Measurements from ENCODE around the gene HS3ST4.

Gene HS3ST4

GRCh38 chr16:25748092-25748654, 56.4 kb downstream of the HS3ST4 start:
- Histone ChIP-seq H3K4me1 (ENCODE audit: low read length) (no peaks in the 10 kb centered on the region), H2AFZ (ENCODE audit: low read depth, low read length) (no peak overlapping the region), H3K27ac (ENCODE audit: low read length) (no peak overlapping the region), H3K9ac (ENCODE audit: low read length) (no peak overlapping the region), H3K9me3 (ENCODE audit: insufficient read depth, low read length) (no peaks in the 10 kb centered on the region), H3K4me2 (ENCODE audit: low read length) (no peak overlapping the region), H3K4me3 (ENCODE audit: low read length) (no peak overlapping the region), H4K20me1 (ENCODE audit: insufficient read depth, low read length) (no peaks in the 10 kb centered on the region), H3K36me3 (replicated peaks; ENCODE audit: low read depth, low read length) (no peaks in the 10 kb centered on the region), H3K27me3 (ENCODE audit: low read depth, low read length) (peaks cover 3% of the 10 kb centered on the region; the same call in 1 of the 2 replicates), H3K79me2 (ENCODE audit: low read length) (no peaks in the 10 kb centered on the region)
- TF ChIP-seq, protein P1, sequence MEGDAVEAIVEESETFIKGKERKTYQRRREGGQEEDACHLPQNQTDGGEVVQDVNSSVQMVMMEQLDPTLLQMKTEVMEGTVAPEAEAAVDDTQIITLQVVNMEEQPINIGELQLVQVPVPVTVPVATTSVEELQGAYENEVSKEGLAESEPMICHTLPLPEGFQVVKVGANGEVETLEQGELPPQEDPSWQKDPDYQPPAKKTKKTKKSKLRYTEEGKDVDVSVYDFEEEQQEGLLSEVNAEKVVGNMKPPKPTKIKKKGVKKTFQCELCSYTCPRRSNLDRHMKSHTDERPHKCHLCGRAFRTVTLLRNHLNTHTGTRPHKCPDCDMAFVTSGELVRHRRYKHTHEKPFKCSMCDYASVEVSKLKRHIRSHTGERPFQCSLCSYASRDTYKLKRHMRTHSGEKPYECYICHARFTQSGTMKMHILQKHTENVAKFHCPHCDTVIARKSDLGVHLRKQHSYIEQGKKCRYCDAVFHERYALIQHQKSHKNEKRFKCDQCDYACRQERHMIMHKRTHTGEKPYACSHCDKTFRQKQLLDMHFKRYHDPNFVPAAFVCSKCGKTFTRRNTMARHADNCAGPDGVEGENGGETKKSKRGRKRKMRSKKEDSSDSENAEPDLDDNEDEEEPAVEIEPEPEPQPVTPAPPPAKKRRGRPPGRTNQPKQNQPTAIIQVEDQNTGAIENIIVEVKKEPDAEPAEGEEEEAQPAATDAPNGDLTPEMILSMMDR (IDR thresholded peaks at IDR 0.05; ENCODE audit: low read depth, low read length), result no peak
- no peak for TF ChIP-seq EZH2phosphoT487 (IDR thresholded peaks at IDR 0.05; ENCODE audit: low read depth)

- no peaks in the 10 kb centered on the region for H3K9me3 ChIP-seq (ENCODE audit: insufficient read depth, low read length)
- TF ChIP-seq, protein P1 (IDR thresholded peaks at IDR 0.05; ENCODE audit: low read depth, low read length), result no peak
- TF ChIP-seq EZH2phosphoT487 (IDR thresholded peaks at IDR 0.05; ENCODE audit: low read depth), result no peak
- H3K79me2 ChIP-seq (ENCODE audit: low read length), result no peaks in the 10 kb centered on the region
- peaks cover 3% of the 10 kb centered on the region; the same call in 1 of the 2 replicates for H3K27me3 ChIP-seq (ENCODE audit: low read depth, low read length)
- H2AFZ ChIP-seq (ENCODE audit: low read depth, low read length), result no peak overlapping the region
- H3K4me3 ChIP-seq (ENCODE audit: low read length), result no peak overlapping the region
- no peaks in the 10 kb centered on the region for H4K20me1 ChIP-seq (ENCODE audit: insufficient read depth, low read length)
- no peaks in the 10 kb centered on the region for H3K4me1 ChIP-seq (ENCODE audit: low read length)
- H3K9ac ChIP-seq (ENCODE audit: low read length), result no peak overlapping the region
- H3K4me2 ChIP-seq (ENCODE audit: low read length), result no peak overlapping the region
- no peaks in the 10 kb centered on the region for H3K36me3 ChIP-seq (replicated peaks; ENCODE audit: low read depth, low read length)
- H3K27ac ChIP-seq (ENCODE audit: low read length), result no peak overlapping the region
These were observed 58.9 kb downstream of the HS3ST4 start for GRCh38 chr16:25750488-25751216.

GRCh38 chr16:25751230-25751835, 59.6 kb downstream of the HS3ST4 start:
- no peaks in the 10 kb centered on the region for H3K9me3 ChIP-seq (ENCODE audit: insufficient read depth, low read length)
- H3K27me3 ChIP-seq (ENCODE audit: low read depth, low read length), result peaks cover 3% of the 10 kb centered on the region; the same call in 1 of the 2 replicates
- TF ChIP-seq EZH2phosphoT487 (IDR thresholded peaks at IDR 0.05; ENCODE audit: low read depth), result no peak
- H3K4me3 ChIP-seq (ENCODE audit: low read length), result no peak overlapping the region
- no peak overlapping the region for H2AFZ ChIP-seq (ENCODE audit: low read depth, low read length)
- H3K4me1 ChIP-seq (ENCODE audit: low read length), result no peaks in the 10 kb centered on the region
- H3K79me2 ChIP-seq (ENCODE audit: low read length), result no peaks in the 10 kb centered on the region
- no peaks in the 10 kb centered on the region for H3K36me3 ChIP-seq (replicated peaks; ENCODE audit: low read depth, low read length)
- H3K27ac ChIP-seq (ENCODE audit: low read length), result no peak overlapping the region
- no peak overlapping the region for H3K4me2 ChIP-seq (ENCODE audit: low read length)
- no peaks in the 10 kb centered on the region for H4K20me1 ChIP-seq (ENCODE audit: insufficient read depth, low read length)
- H3K9ac ChIP-seq (ENCODE audit: low read length), result no peak overlapping the region

DNA sequence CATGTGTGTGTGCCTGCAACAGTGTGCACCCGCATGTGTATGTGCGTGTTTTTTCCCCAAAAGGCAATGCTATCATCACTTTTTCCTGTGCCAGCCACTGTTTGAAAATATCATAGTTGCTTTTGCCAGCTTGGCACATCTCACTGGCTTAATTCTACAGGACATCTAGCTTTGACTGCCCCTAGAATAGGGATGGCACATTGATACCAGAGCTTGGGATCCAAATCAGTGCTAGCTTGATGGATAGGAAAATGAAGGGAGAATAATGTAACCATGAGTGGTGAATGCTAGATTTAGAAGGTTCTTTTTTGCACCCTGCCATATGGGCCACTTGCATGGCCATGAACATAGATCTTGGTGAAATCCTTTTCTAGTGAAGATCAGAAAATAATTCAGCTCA, 72.7 kb downstream of the HS3ST4 start:
- TF ChIP-seq, protein P1 (IDR thresholded peaks at IDR 0.05; ENCODE audit: low read depth, low read length), result no peak
- TF ChIP-seq EZH2phosphoT487 (IDR thresholded peaks at IDR 0.05; ENCODE audit: low read depth), result no peak
- H3K79me2 ChIP-seq (ENCODE audit: low read length), result no peaks in the 10 kb centered on the region
- no peaks in the 10 kb centered on the region for H3K27me3 ChIP-seq (ENCODE audit: low read depth, low read length)
- no peaks in the 10 kb centered on the region for H3K36me3 ChIP-seq (replicated peaks; ENCODE audit: low read depth, low read length)
- no peak overlapping the region for H3K27ac ChIP-seq (ENCODE audit: low read length)
- no peaks in the 10 kb centered on the region for H4K20me1 ChIP-seq (ENCODE audit: insufficient read depth, low read length)
- H3K9me3 ChIP-seq (ENCODE audit: insufficient read depth, low read length), result no peaks in the 10 kb centered on the region
- no peaks in the 10 kb centered on the region for H3K4me1 ChIP-seq (ENCODE audit: low read length)
- no peak overlapping the region for H3K4me2 ChIP-seq (ENCODE audit: low read length)
- H2AFZ ChIP-seq (ENCODE audit: low read depth, low read length), result no peak overlapping the region
- no peak overlapping the region for H3K4me3 ChIP-seq (ENCODE audit: low read length)
- no peak overlapping the region for H3K9ac ChIP-seq (ENCODE audit: low read length)
